GM23338 (cell line): ENCODE data around the gene GEMIN2. TPM values are rescaled to one million over a fixed set of nuclear protein-coding genes. Genes with fewer than 3 reads are reported as not detected.
A peak's percentile ranks its signal among the peaks of the same experiment; 100 is the strongest.

Source experiments
- ATAC-seq: fragments of 200-7000 bp; cut with Tn5 transposase; 3 replicates; pipeline ENCODE4 v1.9.1; 2020
- DNase-seq: peaks from one replicate; pipeline ENCODE4 v3.0.0-alpha.2; 2015; ENCODE audit warnings: low spot score
- H2AFZ ChIP-seq: fragments of 200-600 bp; sonication (generic); 2 replicates; pipeline ENCODE4 v1.8.0; 2016; ENCODE audit warnings: antibody characterized with exemption, mild to moderate bottlenecking, moderate library complexity
- H3F3A ChIP-seq: fragments of 200-600 bp; sonication (generic); replicated peaks from 2 replicates; pipeline ENCODE4 v1.8.0; 2017; ENCODE audit warnings: antibody characterized with exemption, mixed run types, low read depth
- H3K27ac ChIP-seq: fragments of 200-600 bp; sonication (generic); 2 replicates; pipeline ENCODE4 v1.6.1; 2016; ENCODE audit warnings: low read depth
- H3K27me3 ChIP-seq: fragments of 200-600 bp; sonication (generic); 2 replicates; pipeline ENCODE4 v1.8.0; 2016; ENCODE audit warnings: mild to moderate bottlenecking, mixed run types, moderate library complexity; ENCODE audit not compliant: insufficient read depth
- H3K36me3 ChIP-seq: fragments of 200-600 bp; sonication (generic); 2 replicates; pipeline ENCODE4 v1.8.0; 2016; ENCODE audit warnings: mild to moderate bottlenecking; ENCODE audit not compliant: insufficient read depth
- H3K4me1 ChIP-seq: fragments of 200-600 bp; sonication (generic); 2 replicates; pipeline ENCODE4 v1.8.0; 2016; ENCODE audit warnings: mild to moderate bottlenecking, moderate library complexity; ENCODE audit not compliant: insufficient read depth
- H3K4me2 ChIP-seq: fragments of 200-600 bp; sonication (generic); 2 replicates; pipeline ENCODE4 v1.7.1; 2017; ENCODE audit warnings: mixed run types
- H3K4me3 ChIP-seq: fragments of 200-600 bp; sonication (generic); 2 replicates; pipeline ENCODE4 v1.6.1; 2016; ENCODE audit warnings: mixed run types
- H3K79me2 ChIP-seq: fragments of 200-600 bp; sonication (generic); replicated peaks from 2 replicates; pipeline ENCODE4 v1.8.0; 2017; ENCODE audit warnings: mild to moderate bottlenecking; ENCODE audit not compliant: insufficient read depth
- H3K9me2 ChIP-seq: fragments of 200-600 bp; sonication (generic); 2 replicates; pipeline ENCODE4 v1.8.0; 2017; ENCODE audit not compliant: insufficient read depth
- H4K20me1 ChIP-seq: fragments of 200-600 bp; sonication (generic); replicated peaks from 2 replicates; pipeline ENCODE4 v1.8.0; 2017; ENCODE audit warnings: mild to moderate bottlenecking; ENCODE audit not compliant: insufficient read depth
- H3K27ac Mint-ChIP-seq: 2 replicates; pipeline ENCODE4 v1.8.0; 2020; ENCODE audit warnings: inconsistent platforms, mild to moderate bottlenecking, moderate library complexity, mixed read lengths
- H3K27me3 Mint-ChIP-seq: 3 replicates; pipeline ENCODE4 v1.8.0; 2022; ENCODE audit warnings: low read depth, mild to moderate bottlenecking, moderate library complexity, mixed read lengths, inconsistent platforms; ENCODE audit not compliant: insufficient read depth, poor library complexity
- H3K36me3 Mint-ChIP-seq: 3 replicates; pipeline ENCODE4 v1.8.0; 2021; ENCODE audit warnings: low read depth, mild to moderate bottlenecking, inconsistent platforms, moderate library complexity, mixed read lengths
- H3K4me1 Mint-ChIP-seq: 3 replicates; pipeline ENCODE4 v1.8.0; 2020; ENCODE audit warnings: mild to moderate bottlenecking, inconsistent platforms, mixed read lengths
- H3K4me3 Mint-ChIP-seq: 3 replicates; pipeline ENCODE4 v1.8.0; 2021; ENCODE audit warnings: moderate library complexity, mild to moderate bottlenecking, inconsistent platforms, mixed read lengths
- H3K9me3 Mint-ChIP-seq: 3 replicates; pipeline ENCODE4 v1.8.0; 2020; ENCODE audit warnings: moderate library complexity, mild to moderate bottlenecking, inconsistent platforms, mixed read lengths
- CREB1 ChIP-seq: fragments of 250-450 bp; sonication (Bioruptor Pico); IDR thresholded peaks from 2 replicates; pipeline ENCODE4 v1.5.0; 2020; ENCODE audit warnings: low read depth, mild to moderate bottlenecking, moderate library complexity
- EZH2 ChIP-seq: fragments of 200-600 bp; sonication (generic); IDR thresholded peaks from one replicate; pipeline ENCODE4 v1.8.0; 2017; ENCODE audit warnings: antibody characterized with exemption, mild to moderate bottlenecking, low read depth; ENCODE audit not compliant: unreplicated experiment
- EZH2phosphoT487 ChIP-seq: fragments of 200-600 bp; sonication (generic); IDR thresholded peaks from one replicate; pipeline ENCODE4 v1.8.1; 2018; ENCODE audit warnings: antibody characterized with exemption; ENCODE audit not compliant: unreplicated experiment
- JUNB ChIP-seq: IDR thresholded peaks from one replicate; pipeline ENCODE4 v1.6.1; 2016; ENCODE audit warnings: antibody characterized with exemption; ENCODE audit not compliant: unreplicated experiment
- NANOG ChIP-seq: IDR thresholded peaks from 2 replicates; pipeline ENCODE4 v1.6.1; 2016; ENCODE audit warnings: antibody characterized with exemption, borderline replicate concordance
- POLR2AphosphoS5 ChIP-seq: IDR thresholded peaks from 2 replicates; pipeline ENCODE4 v1.6.1; 2016; ENCODE audit warnings: antibody characterized with exemption, low read depth
- REST ChIP-seq: IDR thresholded peaks from one replicate; pipeline ENCODE4 v1.6.1; 2018; ENCODE audit warnings: antibody characterized with exemption; ENCODE audit not compliant: unreplicated experiment
- STAT1 ChIP-seq: IDR thresholded peaks from one replicate; pipeline ENCODE4 v1.6.1; 2016; ENCODE audit warnings: antibody characterized with exemption; ENCODE audit not compliant: unreplicated experiment
- ZNF114 ChIP-seq: fragments of 250-450 bp; sonication (Bioruptor Pico); IDR thresholded peaks from 2 replicates; pipeline ENCODE4 v1.5.0; 2020; ENCODE audit warnings: mild to moderate bottlenecking, moderate library complexity
- ZNF331 ChIP-seq: fragments of 250-450 bp; sonication (Bioruptor Pico); IDR thresholded peaks from 2 replicates; pipeline ENCODE4 v1.5.0; 2020; ENCODE audit warnings: low read depth, mild to moderate bottlenecking, moderate library complexity
- ZNF462 ChIP-seq: fragments of 250-450 bp; sonication (Bioruptor Pico); IDR thresholded peaks from 2 replicates; pipeline ENCODE4 v1.5.0; 2020; ENCODE audit warnings: mild to moderate bottlenecking, moderate library complexity
- polyA plus RNA-seq: library from polyadenylated mRNA; unstranded; fragments of >200 nt; fragmentation: Nextera tagmentation; extraction: Ambion mirVana; gene quantifications from 2 replicates; pipeline ENCODE4 v1.2.1, GENCODE V29; 2016
- total RNA-seq: library from RNA; depleted of rRNA; stranded (reverse); fragments of >200 nt; shearing (Covaris generic); gene quantifications from 2 replicates; pipeline ENCODE4 v1.2.3, GENCODE V29; 2014
- TF ChIP-seq, protein P1 (sequence below): IDR thresholded peaks from 2 replicates; pipeline ENCODE4 v1.6.1; 2016; ENCODE audit warnings: antibody characterized with exemption
- TF ChIP-seq, protein P2 (sequence below), 2 experiments: fragments of 200-600 bp in 1 of 2; sonication (generic) in 1 of 2; conservative IDR thresholded peaks; 2 replicates each; pipeline versions ENCODE4 v1.5.1 to v1.6.1; 2016 to 2017; ENCODE audit warnings: antibody characterized with exemption in 2 of 2, low read depth in 2 of 2, mild to moderate bottlenecking in 2 of 2, moderate library complexity in 1 of 2

Gene GEMIN2
- total and polyA plus RNA-seq, 2 experiments from 2014 or later: 37.0 to 61.6 TPM

DNA sequence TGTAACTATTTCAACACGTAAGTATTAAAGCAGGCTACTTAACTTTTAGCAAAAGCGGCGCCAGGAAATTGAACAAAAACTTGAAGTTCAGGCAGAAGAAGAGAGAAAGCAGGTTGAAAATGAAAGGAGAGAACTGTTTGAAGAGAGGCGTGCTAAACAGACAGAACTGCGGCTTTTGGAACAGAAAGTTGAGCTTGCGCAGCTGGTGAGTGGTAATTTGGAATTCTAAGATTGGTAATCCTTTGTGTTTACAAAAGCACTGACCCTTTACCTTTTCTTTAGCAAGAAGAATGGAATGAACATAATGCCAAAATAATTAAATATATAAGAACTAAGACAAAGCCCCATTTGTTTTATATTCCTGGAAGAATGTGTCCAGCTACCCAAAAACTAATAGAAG is 64.9 kb downstream of the GEMIN2 start:
- H3K27me3 ChIP-seq: no peaks in the 10 kb centered on the region
- no peak for ATAC-seq
- peak overlapping the region; percentile 24; the same call in 1 of the 2 replicates for H3K27ac ChIP-seq
- peaks cover 81% of the 10 kb centered on the region for H3K36me3 ChIP-seq
- no peak for DNase-seq
- TF ChIP-seq REST (no peak), EZH2phosphoT487 (no peak), ZNF331 (CRISPR knock-in tag) (no peak), CREB1 (no peak), NANOG (no peak), EZH2 (no peak), JUNB (no peak), ZNF114 (CRISPR knock-in tag) (no peak), POLR2AphosphoS5 (no peak), ZNF462 (CRISPR knock-in tag) (no peak), STAT1 (no peak)
- TF ChIP-seq, protein P1, sequence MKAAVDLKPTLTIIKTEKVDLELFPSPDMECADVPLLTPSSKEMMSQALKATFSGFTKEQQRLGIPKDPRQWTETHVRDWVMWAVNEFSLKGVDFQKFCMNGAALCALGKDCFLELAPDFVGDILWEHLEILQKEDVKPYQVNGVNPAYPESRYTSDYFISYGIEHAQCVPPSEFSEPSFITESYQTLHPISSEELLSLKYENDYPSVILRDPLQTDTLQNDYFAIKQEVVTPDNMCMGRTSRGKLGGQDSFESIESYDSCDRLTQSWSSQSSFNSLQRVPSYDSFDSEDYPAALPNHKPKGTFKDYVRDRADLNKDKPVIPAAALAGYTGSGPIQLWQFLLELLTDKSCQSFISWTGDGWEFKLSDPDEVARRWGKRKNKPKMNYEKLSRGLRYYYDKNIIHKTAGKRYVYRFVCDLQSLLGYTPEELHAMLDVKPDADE: no peak
- TF ChIP-seq, protein P2, sequence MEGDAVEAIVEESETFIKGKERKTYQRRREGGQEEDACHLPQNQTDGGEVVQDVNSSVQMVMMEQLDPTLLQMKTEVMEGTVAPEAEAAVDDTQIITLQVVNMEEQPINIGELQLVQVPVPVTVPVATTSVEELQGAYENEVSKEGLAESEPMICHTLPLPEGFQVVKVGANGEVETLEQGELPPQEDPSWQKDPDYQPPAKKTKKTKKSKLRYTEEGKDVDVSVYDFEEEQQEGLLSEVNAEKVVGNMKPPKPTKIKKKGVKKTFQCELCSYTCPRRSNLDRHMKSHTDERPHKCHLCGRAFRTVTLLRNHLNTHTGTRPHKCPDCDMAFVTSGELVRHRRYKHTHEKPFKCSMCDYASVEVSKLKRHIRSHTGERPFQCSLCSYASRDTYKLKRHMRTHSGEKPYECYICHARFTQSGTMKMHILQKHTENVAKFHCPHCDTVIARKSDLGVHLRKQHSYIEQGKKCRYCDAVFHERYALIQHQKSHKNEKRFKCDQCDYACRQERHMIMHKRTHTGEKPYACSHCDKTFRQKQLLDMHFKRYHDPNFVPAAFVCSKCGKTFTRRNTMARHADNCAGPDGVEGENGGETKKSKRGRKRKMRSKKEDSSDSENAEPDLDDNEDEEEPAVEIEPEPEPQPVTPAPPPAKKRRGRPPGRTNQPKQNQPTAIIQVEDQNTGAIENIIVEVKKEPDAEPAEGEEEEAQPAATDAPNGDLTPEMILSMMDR (conservative IDR thresholded peaks at IDR 0.05; ENCODE audit: low read depth in 2 of 2): no peak
- H3K4me1 ChIP-seq: peaks cover 5% of the 10 kb centered on the region; the same call in 1 of the 2 replicates
- peaks cover 17% of the 10 kb centered on the region for H3K27me3 Mint-ChIP-seq
- no peak overlapping the region for H2AFZ ChIP-seq
- peaks cover 38% of the 10 kb centered on the region for H4K20me1 ChIP-seq
- H3K27ac Mint-ChIP-seq: no peak overlapping the region
- no peak overlapping the region for H3K4me2 ChIP-seq
- H3F3A ChIP-seq: peaks cover 60% of the 10 kb centered on the region
- H3K9me3 Mint-ChIP-seq: no peaks in the 10 kb centered on the region; the same call in 2 of the 3 replicates
- H3K36me3 Mint-ChIP-seq: no peaks in the 10 kb centered on the region; the same call in 1 of the 3 replicates
- H3K9me2 ChIP-seq: no peaks in the 10 kb centered on the region
- no peak overlapping the region for H3K4me3 ChIP-seq
- H3K4me1 Mint-ChIP-seq: peaks cover 19% of the 10 kb centered on the region
- peak overlapping the region; percentile 9; the same call in 1 of the 3 replicates for H3K4me3 Mint-ChIP-seq
- peaks cover 68% of the 10 kb centered on the region for H3K79me2 ChIP-seq
